H1 (cell line): ENCODE data around the gene VEGFD. TPM values are rescaled to one million over a fixed set of nuclear protein-coding genes. Genes with fewer than 3 reads are reported as not detected.

Experiments used
- CTCF ChIA-PET: fragments of 300-600 bp; sonication (Branson Sonifier 250); formaldehyde crosslinking; loops from one replicate; lab custom pipeline; 2021; ENCODE audit not compliant: partially characterized antibody; lab: Charles Lee
- POLR2A ChIA-PET: fragments of 300-600 bp; sonication (Branson Sonifier 250); formaldehyde crosslinking; loops from one replicate; lab custom pipeline; 2021; ENCODE audit warnings: inconsistent platforms; ENCODE audit not compliant: partially characterized antibody; lab: Charles Lee
- DNase-seq, 2 experiments: peaks; one replicate each; pipeline versions ENCODE4 v3.0.0 to v3.0.0-alpha.2; 2010 to 2022; ENCODE audit warnings: low spot score in 2 of 2, low read depth in 1 of 2, mixed read lengths in 1 of 2
- FAIRE-seq: peaks from 2 replicates; lab custom pipeline; 2011; peaks lifted over from hg19 to GRCh38; lab: Jason Lieb, UNC
- H2AFZ ChIP-seq: 2 replicates; pipeline ENCODE4 v1.8.1; 2012; ENCODE audit warnings: low read length, inconsistent platforms
- H2AK5ac ChIP-seq: 2 replicates; pipeline ENCODE4 v1.6.1; 2013; ENCODE audit warnings: low read depth, low read length
- H2BK120ac ChIP-seq: replicated peaks from 2 replicates; pipeline ENCODE3; 2013; ENCODE audit warnings: low read depth, low read length, inconsistent platforms
- H2BK12ac ChIP-seq: 2 replicates; pipeline ENCODE4 v1.6.1; 2013; ENCODE audit warnings: low read depth, low read length
- H2BK15ac ChIP-seq: 2 replicates; pipeline ENCODE4 v1.6.1; 2013; ENCODE audit warnings: low read length
- H2BK20ac ChIP-seq: 2 replicates; pipeline ENCODE4 v1.6.1; 2013; ENCODE audit warnings: low read length
- H2BK5ac ChIP-seq: 2 replicates; pipeline ENCODE4 v1.6.1; 2013; ENCODE audit warnings: low read depth, low read length
- H3K14ac ChIP-seq: 2 replicates; pipeline ENCODE4 v1.6.1; 2013; ENCODE audit warnings: inconsistent platforms; ENCODE audit not compliant: insufficient read length
- H3K18ac ChIP-seq: 2 replicates; pipeline ENCODE4 v1.6.1; 2013; ENCODE audit warnings: low read length; ENCODE audit errors: extremely low read depth
- H3K23ac ChIP-seq: 2 replicates; pipeline ENCODE4 v1.6.1; 2013; ENCODE audit warnings: inconsistent platforms; ENCODE audit not compliant: insufficient read length
- H3K23me2 ChIP-seq: 2 replicates; pipeline ENCODE4 v1.6.1; 2013; ENCODE audit warnings: low read depth, low read length
- H3K27ac ChIP-seq: 2 replicates; pipeline ENCODE4 v1.6.1; 2011; ENCODE audit warnings: low read depth, low read length, inconsistent platforms
- H3K27me3 ChIP-seq, 4 experiments: replicated peaks in 1 of 4; 1 replicate in 1 of 4; 2 replicates in 3 of 4; pipeline versions ENCODE4 v1.6.1 to v1.8.1; 2011 to 2013; ENCODE audit warnings: low read length in 3 of 4, mild to moderate bottlenecking in 3 of 4, inconsistent platforms in 2 of 4, mixed read lengths in 2 of 4, moderate library complexity in 1 of 4; ENCODE audit not compliant: control insufficient read depth in 3 of 4, insufficient read depth in 3 of 4; ENCODE audit errors: extremely low read depth in 1 of 4
- H3K36me3 ChIP-seq, 4 experiments: 2 replicates each; pipeline versions ENCODE4 v1.6.1 to v1.8.1; 2011 to 2013; ENCODE audit warnings: mild to moderate bottlenecking in 4 of 4, low read length in 3 of 4, moderate library complexity in 2 of 4, control low read depth in 1 of 4, inconsistent platforms in 1 of 4; ENCODE audit not compliant: insufficient read depth in 4 of 4, control insufficient read depth in 2 of 4
- H3K4ac ChIP-seq: replicated peaks from 2 replicates; pipeline ENCODE3; 2013; ENCODE audit warnings: low read length, low read depth, mixed read lengths, inconsistent platforms; ENCODE audit not compliant: insufficient read length
- H3K4me1 ChIP-seq, 4 experiments: replicated peaks in 1 of 4; 1 replicate in 1 of 4; 2 replicates in 3 of 4; pipeline versions ENCODE4 v1.6.1 to v1.8.1; 2011 to 2013; ENCODE audit warnings: low read length in 3 of 4, inconsistent platforms in 2 of 4, mixed read lengths in 1 of 4; ENCODE audit not compliant: insufficient read depth in 4 of 4, control insufficient read depth in 3 of 4
- H3K4me2 ChIP-seq, 2 experiments: 2 replicates each; pipeline versions ENCODE4 v1.6.1 to v1.8.1; 2011 to 2013; ENCODE audit warnings: low read depth in 2 of 2, low read length in 2 of 2, control low read depth in 1 of 2, inconsistent platforms in 1 of 2, mild to moderate bottlenecking in 1 of 2; ENCODE audit not compliant: insufficient read depth in 1 of 2
- H3K4me3 ChIP-seq, 4 experiments: fragments of 200-600, 300-600 bp in 1 of 4; sonication (generic), shearing (Covaris generic), sonication (Bioruptor Twin) in 1 of 4; 2 replicates each; pipeline versions ENCODE4 v1.5.1 to v1.8.1; 2011 to 2016; ENCODE audit warnings: low read length in 4 of 4, low read depth in 3 of 4, control low read depth in 2 of 4, inconsistent platforms in 2 of 4, mild to moderate bottlenecking in 2 of 4, mixed read lengths in 1 of 4, moderate library complexity in 1 of 4; ENCODE audit not compliant: insufficient read depth in 2 of 4; ENCODE audit errors: extremely low read depth in 1 of 4
- H3K56ac ChIP-seq: replicated peaks from 2 replicates; pipeline ENCODE3; 2013; ENCODE audit warnings: low read depth, mild to moderate bottlenecking, mixed read lengths, low read length, inconsistent platforms; ENCODE audit not compliant: insufficient read length
- H3K79me1 ChIP-seq: 2 replicates; pipeline ENCODE4 v1.6.1; 2013; ENCODE audit warnings: low read depth, low read length, control low read depth
- H3K79me2 ChIP-seq, 2 experiments: 2 replicates each; pipeline versions ENCODE4 v1.6.1 to v1.8.1; 2012 to 2013; ENCODE audit warnings: low read length in 2 of 2, mild to moderate bottlenecking in 2 of 2, inconsistent platforms in 1 of 2; ENCODE audit not compliant: insufficient read depth in 2 of 2, control insufficient read depth in 1 of 2
- H3K9ac ChIP-seq, 4 experiments: replicated peaks in 1 of 4; 1 replicate in 1 of 4; 2 replicates in 3 of 4; pipeline versions ENCODE4 v1.6.1 to v1.8.1; 2011 to 2013; ENCODE audit warnings: low read depth in 3 of 4, low read length in 3 of 4, control low read depth in 2 of 4, mild to moderate bottlenecking in 2 of 4, moderate library complexity in 2 of 4, inconsistent platforms in 1 of 4; ENCODE audit errors: extremely low read depth in 1 of 4
- H3K9me3 ChIP-seq, 2 experiments: 2 replicates each; pipeline versions ENCODE4 v1.6.1 to v1.8.1; 2012 to 2013; ENCODE audit warnings: mild to moderate bottlenecking in 2 of 2, moderate library complexity in 2 of 2, control low read depth in 1 of 2, inconsistent platforms in 1 of 2, low read depth in 1 of 2, low read length in 1 of 2, mixed read lengths in 1 of 2; ENCODE audit not compliant: insufficient read depth in 2 of 2
- H4K20me1 ChIP-seq, 2 experiments: replicated peaks in 1 of 2; 2 replicates each; pipeline versions ENCODE3 to v1.8.1; 2011 to 2013; ENCODE audit warnings: inconsistent platforms in 2 of 2, low read length in 2 of 2, mild to moderate bottlenecking in 1 of 2; ENCODE audit not compliant: insufficient read depth in 2 of 2, control insufficient read depth in 1 of 2
- H4K5ac ChIP-seq: 2 replicates; pipeline ENCODE4 v1.6.1; 2013; ENCODE audit warnings: low read length, low read depth, mixed read lengths, inconsistent platforms; ENCODE audit not compliant: insufficient read length
- H4K8ac ChIP-seq: 2 replicates; pipeline ENCODE4 v1.8.0; 2013; ENCODE audit warnings: mild to moderate bottlenecking, moderate library complexity, low read length, inconsistent platforms; ENCODE audit not compliant: insufficient read depth; ENCODE audit errors: extremely low read depth
- H4K91ac ChIP-seq: replicated peaks from 2 replicates; pipeline ENCODE3; 2013; ENCODE audit warnings: low read length, mixed read lengths, inconsistent platforms; ENCODE audit not compliant: insufficient read length
- GTF2F1 ChIP-seq: IDR thresholded peaks from 2 replicates; pipeline ENCODE4 v1.6.1; 2012; ENCODE audit warnings: low read depth, low read length, improper control_type of control experiment, borderline replicate concordance
- POLR2A ChIP-seq, 2 experiments: IDR thresholded peaks; 1 replicate in 1 of 2; 2 replicates in 1 of 2; pipeline ENCODE4 v1.6.1; 2011; ENCODE audit warnings: low read depth in 2 of 2, low read length in 2 of 2, mild to moderate bottlenecking in 2 of 2; ENCODE audit errors: control extremely low read depth in 1 of 2
- SIRT6 ChIP-seq: IDR thresholded peaks from one replicate; pipeline ENCODE4 v1.7.1; 2012; ENCODE audit warnings: low read length, inconsistent platforms
- WGBS, 2 experiments: shearing (Covaris generic) in 1 of 2; methylation state at CpG; one replicate each; pipeline versions ENCODE4 v1.1.6 to v1.1.7; 2013 to 2015; ENCODE audit warnings: low lambda C conversion rate in 2 of 2, mixed read lengths in 2 of 2, inconsistent platforms in 1 of 2, low coverage in 1 of 2, missing lambda C conversion rate in 1 of 2; ENCODE audit not compliant: insufficient replicate concordance in 2 of 2, insufficient coverage in 1 of 2, insufficient read length in 1 of 2; ENCODE audit errors: extremely low coverage in 1 of 2, missing lambda C conversion rate in 1 of 2; 5-methylcytosine and 5-hydroxymethylcytosine counted together
- polyA plus RNA-seq, 7 experiments: library from polyadenylated mRNA; depleted of rRNA in 3 of 7; stranded (reverse) in 5 of 7; unstranded in 2 of 7; fragments of >200 nt in 5 of 7; fragments of 200-250 nt in 2 of 7; gene quantifications; 1 replicate in 5 of 7; 2 replicates in 1 of 7; 4 replicates in 1 of 7; pipeline versions ENCODE4 v1.2.1 to v1.2.3, GENCODE V29; 2011 to 2013; ENCODE audit warnings: missing spikeins in 2 of 7, mixed read lengths in 2 of 7
- total RNA-seq: library from RNA; stranded (reverse); fragmentation: NEBNext Ultra II Directional; extraction: Animal tissue kit (Norgen Biotek cat#: 25700); gene quantifications from 2 replicates; pipeline ENCODE4 v1.2.1, GENCODE V29; 2021

The VEGFD gene
- total and polyA plus RNA-seq, 2 of the 8 experiments (the other 6 are each of a cell fraction or from before 2014, with no cell fraction given): 0.06 TPM; not detected in 1

GRCh38 chrX:15328131-15328530, 56.1 kb downstream of the VEGFD start:
- H3K9me3 ChIP-seq: no peaks in the 10 kb centered on the region
- no peak overlapping the region for H4K8ac ChIP-seq
- H3K4me1 ChIP-seq: no peaks in the 10 kb centered on the region
- no peak overlapping the region for H3K27ac ChIP-seq
- no peak overlapping the region for H3K4me3 ChIP-seq
- CTCF ChIA-PET: no interaction called here
- no peak overlapping the region for H2BK15ac ChIP-seq
- no peak overlapping the region for H2BK5ac ChIP-seq
- H3K79me1 ChIP-seq: no peaks in the 10 kb centered on the region
- no peak overlapping the region for H2BK20ac ChIP-seq
- H2BK120ac ChIP-seq: no peak overlapping the region
- no peak for FAIRE-seq
- no peak overlapping the region for H3K4ac ChIP-seq
- no peak overlapping the region for H2BK12ac ChIP-seq
- no peak overlapping the region for H4K91ac ChIP-seq
- H3K23me2 ChIP-seq: no peaks in the 10 kb centered on the region
- no peak for DNase-seq
- no peak overlapping the region for H4K5ac ChIP-seq
- POLR2A ChIA-PET: no interaction called here
- H2AFZ ChIP-seq: no peak overlapping the region
- H3K79me2 ChIP-seq: no peaks in the 10 kb centered on the region
- no peak overlapping the region for H3K14ac ChIP-seq
- H3K36me3 ChIP-seq: peaks cover 0 to 20% (median 6%) of the 10 kb centered on the region in 4 experiments; a peak in 6 of 8 replicates
- no peak overlapping the region for H3K56ac ChIP-seq
- H3K4me2 ChIP-seq: no peak overlapping the region
- no peak overlapping the region for H3K23ac ChIP-seq
- H3K9ac ChIP-seq: no peak overlapping the region
- no peak overlapping the region for H2AK5ac ChIP-seq
- 92% methylated on average over 3 of the region's 3 CpGs; no CpG with 5 or more reads in 1 of the 2 experiments for WGBS, 2 experiments
- H3K18ac ChIP-seq: no peak overlapping the region
- no peaks in the 10 kb centered on the region for H3K27me3 ChIP-seq
- H4K20me1 ChIP-seq: no peaks in the 10 kb centered on the region
- TF ChIP-seq POLR2A (IDR thresholded peaks at IDR 0.05; ENCODE audit: control extremely low read depth in 1 of 2, low read depth in 2 of 2, low read length in 2 of 2): no peak
- no peak for TF ChIP-seq GTF2F1
- no peak for TF ChIP-seq SIRT6
